IMR-90 (cell line): Measurements from ENCODE around the gene GIPC3. TPM values are rescaled to one million over a fixed set of nuclear protein-coding genes. Genes with fewer than 3 reads are reported as not detected.

Experiments
- ATAC-seq: fragments of 200-7000 bp; cut with Tn5 transposase; 2 replicates; pipeline ENCODE4 v1.9.1; 2020; ENCODE audit warnings: low read depth, mild to moderate bottlenecking, moderate library complexity
- BruUV-seq: library from RNA; stranded (reverse); fragments of 400-500 nt; replicated peaks from 2 replicates; lab custom pipeline; 2021; lab: Mats Ljungman, UMichigan
- CTCF ChIA-PET: fragments of 300-600 bp; formaldehyde crosslinking; extraction: SDS; loops from one replicate; lab custom pipeline; 2021; ENCODE audit warnings: antibody characterized with exemption; lab: Yijun Ruan, JAX
- POLR2A ChIA-PET: fragments of 300-600 bp; sonication (Branson Sonifier 250); formaldehyde crosslinking; loops from one replicate; lab custom pipeline; 2022; ENCODE audit warnings: antibody characterized with exemption; ENCODE audit not compliant: unreplicated experiment; lab: Charles Lee
- DNase-seq: peaks from one replicate; pipeline ENCODE4 v3.0.0; 2013
- H2AFZ ChIP-seq: replicated peaks from 2 replicates; pipeline ENCODE3; 2013; ENCODE audit warnings: low read length, mild to moderate bottlenecking; ENCODE audit not compliant: poor library complexity
- H2AK5ac ChIP-seq: 2 replicates; pipeline ENCODE4 v1.6.1; 2013; ENCODE audit warnings: low read depth, low read length, inconsistent platforms
- H2AK9ac ChIP-seq: replicated peaks from 2 replicates; pipeline ENCODE3; 2013; ENCODE audit warnings: mild to moderate bottlenecking, low read depth, low read length, moderate library complexity; ENCODE audit not compliant: poor library complexity
- H2BK120ac ChIP-seq: 2 replicates; pipeline ENCODE4 v1.6.1; 2013; ENCODE audit warnings: low read depth, low read length, inconsistent platforms
- H2BK15ac ChIP-seq: 3 replicates; pipeline ENCODE4 v1.6.1; 2013; ENCODE audit warnings: low read depth, low read length, inconsistent platforms
- H2BK20ac ChIP-seq: 2 replicates; pipeline ENCODE4 v1.6.1; 2013; ENCODE audit warnings: low read depth, mild to moderate bottlenecking, inconsistent platforms, low read length, moderate library complexity
- H2BK5ac ChIP-seq: 2 replicates; pipeline ENCODE4 v1.6.1; 2013; ENCODE audit warnings: mild to moderate bottlenecking, low read depth, low read length, inconsistent platforms; ENCODE audit not compliant: poor library complexity, severe bottlenecking
- H3K14ac ChIP-seq: replicated peaks from 2 replicates; pipeline ENCODE4 v1.6.1; 2013; ENCODE audit warnings: low read depth, low read length, inconsistent platforms
- H3K18ac ChIP-seq: 2 replicates; pipeline ENCODE4 v1.6.1; 2013; ENCODE audit warnings: low read depth, low read length, control low read depth
- H3K23ac ChIP-seq: 2 replicates; pipeline ENCODE4 v1.6.1; 2013; ENCODE audit warnings: low read depth, low read length, inconsistent platforms
- H3K27ac ChIP-seq: 2 replicates; pipeline ENCODE4 v1.5.1; 2013; ENCODE audit warnings: mild to moderate bottlenecking, control low read depth, low read length; ENCODE audit not compliant: insufficient read depth
- H3K27me3 ChIP-seq: 2 replicates; pipeline ENCODE4 v1.6.1; 2013; ENCODE audit warnings: low read length; ENCODE audit not compliant: control insufficient read depth, insufficient read depth
- H3K36me3 ChIP-seq: 2 replicates; pipeline ENCODE4 v1.6.1; 2013; ENCODE audit warnings: low read length, mixed read lengths; ENCODE audit not compliant: control insufficient read depth, insufficient read depth
- H3K4ac ChIP-seq: 2 replicates; pipeline ENCODE4 v1.6.1; 2013; ENCODE audit warnings: low read depth, low read length, inconsistent platforms
- H3K4me1 ChIP-seq: 2 replicates; pipeline ENCODE4 v1.6.1; 2013; ENCODE audit warnings: low read length, mixed read lengths; ENCODE audit not compliant: control insufficient read depth, insufficient read depth
- H3K4me2 ChIP-seq: 2 replicates; pipeline ENCODE4 v1.6.1; 2013; ENCODE audit warnings: low read depth, mild to moderate bottlenecking, control low read depth, low read length, moderate library complexity
- H3K4me3 ChIP-seq: 2 replicates; pipeline ENCODE4 v1.5.1; 2013; ENCODE audit warnings: low read depth, mild to moderate bottlenecking, control low read depth, low read length, moderate library complexity; ENCODE audit not compliant: insufficient read depth
- H3K56ac ChIP-seq: 2 replicates; pipeline ENCODE4 v1.6.1; 2013; ENCODE audit warnings: low read length, inconsistent platforms; ENCODE audit not compliant: insufficient read depth; ENCODE audit errors: extremely low read depth
- H3K79me1 ChIP-seq, 2 experiments: 2 replicates each; pipeline ENCODE4 v1.6.1; 2013; ENCODE audit warnings: low read length in 2 of 2, inconsistent platforms in 1 of 2, low read depth in 1 of 2
- H3K9ac ChIP-seq: 2 replicates; pipeline ENCODE4 v1.6.1; 2013; ENCODE audit warnings: low read depth, low read length, control low read depth
- H3K9me1 ChIP-seq: 2 replicates; pipeline ENCODE4 v1.6.1; 2013; ENCODE audit warnings: low read length, inconsistent platforms; ENCODE audit not compliant: insufficient read depth
- H3K9me3 ChIP-seq: 2 replicates; pipeline ENCODE4 v1.6.1; 2013; ENCODE audit warnings: low read length; ENCODE audit not compliant: control insufficient read depth, insufficient read depth
- H4K20me1 ChIP-seq: 2 replicates; pipeline ENCODE4 v1.6.1; 2013; ENCODE audit warnings: low read length, inconsistent platforms; ENCODE audit not compliant: insufficient read depth
- H4K5ac ChIP-seq: 2 replicates; pipeline ENCODE4 v1.6.1; 2013; ENCODE audit warnings: mild to moderate bottlenecking, low read depth, low read length, control low read depth
- H4K8ac ChIP-seq, 2 experiments: 2 replicates each; pipeline ENCODE4 v1.6.1; 2013; ENCODE audit warnings: low read depth in 2 of 2, low read length in 2 of 2, control low read depth in 1 of 2, inconsistent platforms in 1 of 2
- H4K91ac ChIP-seq: 2 replicates; pipeline ENCODE4 v1.6.1; 2013; ENCODE audit warnings: low read depth, low read length, inconsistent platforms; ENCODE audit not compliant: insufficient read depth
- BHLHE40 ChIP-seq: fragments of 150-350 bp; IDR thresholded peaks from 2 replicates; pipeline ENCODE4 v1.6.1; 2016; ENCODE audit warnings: mild to moderate bottlenecking, low read depth, low read length
- CEBPB ChIP-seq: IDR thresholded peaks from 2 replicates; pipeline ENCODE4 v1.6.1; 2012; ENCODE audit warnings: low read depth, low read length, improper control_type of control experiment
- CTCF ChIP-seq: conservative IDR thresholded peaks from 2 replicates; pipeline ENCODE4 v1.5.1; 2012; ENCODE audit warnings: mild to moderate bottlenecking, low read depth, low read length, improper control_type of control experiment
- FOS ChIP-seq: fragments of 150-350 bp; IDR thresholded peaks from 2 replicates; pipeline ENCODE4 v1.6.1; 2016; ENCODE audit warnings: low read depth, low read length
- MAFK ChIP-seq: IDR thresholded peaks from 2 replicates; pipeline ENCODE4 v1.6.1; 2012; ENCODE audit warnings: low read depth, low read length, improper control_type of control experiment
- MAZ ChIP-seq: IDR thresholded peaks from 2 replicates; pipeline ENCODE4 v1.6.1; 2012; ENCODE audit warnings: low read depth, mild to moderate bottlenecking, low read length, improper control_type of control experiment, moderate library complexity, borderline replicate concordance
- MXI1 ChIP-seq: IDR thresholded peaks from 2 replicates; pipeline ENCODE4 v1.6.1; 2012; ENCODE audit warnings: low read depth, mild to moderate bottlenecking, low read length, moderate library complexity, borderline replicate concordance
- NFE2L2 ChIP-seq: fragments of 150-350 bp; IDR thresholded peaks from 2 replicates; pipeline ENCODE4 v1.6.1; 2016; ENCODE audit warnings: low read depth, mild to moderate bottlenecking, low read length
- POLR2A ChIP-seq: IDR thresholded peaks from 2 replicates; pipeline ENCODE4 v1.6.1; 2012; ENCODE audit warnings: mild to moderate bottlenecking, low read depth, low read length
- RAD21 ChIP-seq: IDR thresholded peaks from 2 replicates; pipeline ENCODE4 v1.6.1; 2012; ENCODE audit warnings: low read length, improper control_type of control experiment
- RCOR1 ChIP-seq: IDR thresholded peaks from 2 replicates; pipeline ENCODE4 v1.6.1; 2012; ENCODE audit warnings: mild to moderate bottlenecking, low read length, improper control_type of control experiment; ENCODE audit not compliant: insufficient replicate concordance
- WGBS, 2 experiments: methylation state at CpG; one replicate each; pipeline versions ENCODE4 v1.1.5 to v1.1.7; 2013; ENCODE audit warnings: missing lambda C conversion rate in 2 of 2; ENCODE audit not compliant: insufficient read length in 1 of 2; ENCODE audit errors: extremely low coverage in 2 of 2; 5-methylcytosine and 5-hydroxymethylcytosine counted together
- dilution Hi-C: fragments of 300-500 bp; cut with HindIII; formaldehyde crosslinking; loops from one replicate; pipeline ENCODE4 v1.14.3; 2018; ENCODE audit warnings: low sequenced_read_pairs; ENCODE audit not compliant: unreplicated experiment
- in situ Hi-C: fragments of 300-500 bp; cut with MboI; formaldehyde crosslinking; loops from 3 replicates; pipeline ENCODE4 v1.14.3; 2019; ENCODE audit warnings: low sequenced_read_pairs, inconsistent platforms, mixed read lengths
- intact Hi-C: fragments of 100-400 bp; cut with micrococcal nuclease; formaldehyde crosslinking; loops from 2 replicates; pipeline ENCODE4 v1.10.0; 2022
- polyA plus RNA-seq, 3 experiments: library from polyadenylated mRNA; depleted of rRNA; stranded (reverse); fragments of >200 nt; gene quantifications; 2 replicates each; pipeline ENCODE4 v1.2.3, GENCODE V29; 2012; ENCODE audit warnings: low replicate concordance in 1 of 3
- total RNA-seq: library from RNA; depleted of rRNA; stranded (reverse); fragments of >200 nt; gene quantifications from 2 replicates; pipeline ENCODE4 v1.2.3, GENCODE V29; 2012

Gene GIPC3
- total and polyA plus RNA-seq, 2 of the 4 experiments (the other 2 are of a cell fraction), result under 0.01 to 0.36 TPM

GRCh38 chr19:3580156-3580934, 4.9 kb upstream of the GIPC3 start:
- no peaks in the 10 kb centered on the region for H3K9me3 ChIP-seq
- CTCF ChIA-PET, result interaction anchor here (0.6 kb wide), 1 partner anchor 8 kb away, joined by 4 read pairs; no protein-coding TSS in a partner anchor
- WGBS, 2 experiments, result 31% methylated on average over 2 of the region's 11 CpGs; no CpG with 5 or more reads in 1 of the 2 experiments
- H2AK5ac ChIP-seq, result peak overlapping the region; percentile 10
- no TSS peak for BruUV-seq
- peaks cover 5% of the 10 kb centered on the region; the same call in 1 of the 2 replicates for H4K20me1 ChIP-seq
- H2AFZ ChIP-seq, result peak overlapping the region; percentile 77
- H2AK9ac ChIP-seq, result peak overlapping the region; percentile 66
- intact Hi-C loops (no loop called here), dilution Hi-C loops (no loop called here), in situ Hi-C loops (no loop called here)
- H3K36me3 ChIP-seq, result peaks cover 9% of the 10 kb centered on the region; the same call in 1 of the 2 replicates
- ATAC-seq (peak; percentile 94), DNase-seq (peak; percentile 98)
- no peak overlapping the region for H3K4me3 ChIP-seq
- H2BK15ac ChIP-seq, result peak overlapping the region; percentile 64; the same call in 1 of the 3 replicates
- peaks cover 9% of the 10 kb centered on the region; the same call in 1 of the 2 replicates for H3K9me1 ChIP-seq
- POLR2A ChIA-PET, result no interaction called here
- H3K79me1 ChIP-seq, result no peaks in the 10 kb centered on the region
- H4K5ac ChIP-seq, result peak overlapping the region; percentile 69
- H3K27me3 ChIP-seq, result peaks cover 3% of the 10 kb centered on the region
- H3K56ac ChIP-seq, result no peak overlapping the region
- H4K8ac ChIP-seq, result peak overlapping the region in 1 of 2 experiments; percentile 71; a peak in 1 of 4 replicates
- H3K4me2 ChIP-seq, result peak overlapping the region; percentile 48
- H4K91ac ChIP-seq, result peak overlapping the region; percentile 57
- TF ChIP-seq RCOR1 (peak; percentile 56), CTCF (no peak), MAZ (no peak), BHLHE40 (peak; percentile 59; the same call in 1 of the 2 replicates), RAD21 (no peak), CEBPB (peak; percentile 77; the same call in 1 of the 2 replicates), MAFK (peak; percentile 42; the same call in 1 of the 2 replicates), MXI1 (peak; percentile 41; the same call in 1 of the 2 replicates), POLR2A (no peak), NFE2L2 (peak; percentile 76), FOS (peak; percentile 98)
- peaks cover 5% of the 10 kb centered on the region for H3K4me1 ChIP-seq
- peak overlapping the region; percentile 89 for H2BK20ac ChIP-seq
- peak overlapping the region; percentile 70 for H3K27ac ChIP-seq
- peak overlapping the region; percentile 80 for H3K4ac ChIP-seq
- peak overlapping the region; percentile 86; the same call in 1 of the 2 replicates for H3K23ac ChIP-seq
- peak overlapping the region; percentile 87 for H3K18ac ChIP-seq
- H2BK5ac ChIP-seq, result peak overlapping the region; percentile 78
- H3K9ac ChIP-seq, result peak overlapping the region; percentile 34
- H2BK120ac ChIP-seq, result peak overlapping the region; percentile 71
- H3K14ac ChIP-seq, result peak overlapping the region; percentile 67
